IMR-90 (cell line): Measurements from ENCODE around the gene PANX1.

Source experiments
- BHLHE40 ChIP-seq: fragments of 150-350 bp; IDR thresholded peaks from 2 replicates; pipeline ENCODE4 v1.6.1; 2016; ENCODE audit warnings: mild to moderate bottlenecking, low read depth, low read length
- CEBPB ChIP-seq: IDR thresholded peaks from 2 replicates; pipeline ENCODE4 v1.6.1; 2012; ENCODE audit warnings: low read depth, low read length, improper control_type of control experiment
- MXI1 ChIP-seq: IDR thresholded peaks from 2 replicates; pipeline ENCODE4 v1.6.1; 2012; ENCODE audit warnings: low read depth, mild to moderate bottlenecking, low read length, moderate library complexity, borderline replicate concordance
- POLR2A ChIP-seq: IDR thresholded peaks from 2 replicates; pipeline ENCODE4 v1.6.1; 2012; ENCODE audit warnings: mild to moderate bottlenecking, low read depth, low read length
- SMC3 ChIP-seq: fragments of 150-350 bp; IDR thresholded peaks from 2 replicates; pipeline ENCODE4 v1.6.1; 2016; ENCODE audit warnings: low read depth, mild to moderate bottlenecking, antibody characterized with exemption, low read length, moderate library complexity
- TF ChIP-seq, protein P1 (sequence below): fragments of 150-350 bp; IDR thresholded peaks from 2 replicates; pipeline ENCODE4 v1.6.1; 2017; ENCODE audit warnings: mild to moderate bottlenecking, antibody characterized with exemption, low read length, low read depth

GRCh38 chr11:94199136-94200130 is 70.8 kb downstream of the PANX1 start:
- TF ChIP-seq POLR2A (no peak), CEBPB (no peak), BHLHE40 (no peak), MXI1 (no peak), SMC3 (no peak)
- TF ChIP-seq, protein P1, sequence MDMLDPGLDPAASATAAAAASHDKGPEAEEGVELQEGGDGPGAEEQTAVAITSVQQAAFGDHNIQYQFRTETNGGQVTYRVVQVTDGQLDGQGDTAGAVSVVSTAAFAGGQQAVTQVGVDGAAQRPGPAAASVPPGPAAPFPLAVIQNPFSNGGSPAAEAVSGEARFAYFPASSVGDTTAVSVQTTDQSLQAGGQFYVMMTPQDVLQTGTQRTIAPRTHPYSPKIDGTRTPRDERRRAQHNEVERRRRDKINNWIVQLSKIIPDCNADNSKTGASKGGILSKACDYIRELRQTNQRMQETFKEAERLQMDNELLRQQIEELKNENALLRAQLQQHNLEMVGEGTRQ: no peak
